Measurements from ENCODE around the gene SIGLEC11. TPM values are rescaled to one million over a fixed set of nuclear protein-coding genes. Genes with fewer than 3 reads are reported as not detected.

Gene SIGLEC11
- total and polyA plus RNA-seq, 12 donors, result 11.2 to 180 (median 50.5) TPM

DNA sequence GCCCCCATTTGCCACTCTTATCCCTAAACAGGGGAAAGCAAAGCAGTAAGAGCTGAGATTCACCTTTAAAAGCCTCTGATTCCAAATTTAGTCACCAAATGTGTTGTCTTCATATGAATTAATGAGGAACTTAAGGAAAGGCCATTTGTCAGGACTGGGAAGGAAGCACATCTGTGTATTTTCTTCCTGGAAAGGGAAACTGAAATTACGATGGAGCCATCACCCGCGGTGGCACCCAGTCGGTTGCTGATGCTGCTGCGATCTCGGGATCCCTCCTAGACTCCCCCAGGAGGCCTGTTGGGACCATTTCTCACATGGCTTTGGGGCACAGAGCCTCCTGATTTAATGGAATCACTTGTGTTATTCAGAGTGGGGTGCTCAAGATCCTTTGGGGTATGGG is 56.8 kb downstream of the SIGLEC11 start:
- intact Hi-C loops (cut with DNase I), result no loop called here
- Histone ChIP-seq H3K36me3 (replicated peaks in 1 of 2) (peaks cover 0 to 22% of the 10 kb centered on the region in 2 donors), H3K27me3 (no peaks in the 10 kb centered on the region), H3K9me3 (replicated peaks in 1 of 3) (no peaks in the 10 kb centered on the region), H3K27ac (no peak overlapping the region), H3K4me3 (no peak overlapping the region), H3K4me1 (replicated peaks in 1 of 2) (no peaks in the 10 kb centered on the region)
- 55 to 69% (median 65%) methylated on average over 6 of the region's 6 CpGs for WGBS, 4 donors
- no peak for TF ChIP-seq POLR2A (IDR thresholded peaks at IDR 0.05)
- TF ChIP-seq, protein P1, sequence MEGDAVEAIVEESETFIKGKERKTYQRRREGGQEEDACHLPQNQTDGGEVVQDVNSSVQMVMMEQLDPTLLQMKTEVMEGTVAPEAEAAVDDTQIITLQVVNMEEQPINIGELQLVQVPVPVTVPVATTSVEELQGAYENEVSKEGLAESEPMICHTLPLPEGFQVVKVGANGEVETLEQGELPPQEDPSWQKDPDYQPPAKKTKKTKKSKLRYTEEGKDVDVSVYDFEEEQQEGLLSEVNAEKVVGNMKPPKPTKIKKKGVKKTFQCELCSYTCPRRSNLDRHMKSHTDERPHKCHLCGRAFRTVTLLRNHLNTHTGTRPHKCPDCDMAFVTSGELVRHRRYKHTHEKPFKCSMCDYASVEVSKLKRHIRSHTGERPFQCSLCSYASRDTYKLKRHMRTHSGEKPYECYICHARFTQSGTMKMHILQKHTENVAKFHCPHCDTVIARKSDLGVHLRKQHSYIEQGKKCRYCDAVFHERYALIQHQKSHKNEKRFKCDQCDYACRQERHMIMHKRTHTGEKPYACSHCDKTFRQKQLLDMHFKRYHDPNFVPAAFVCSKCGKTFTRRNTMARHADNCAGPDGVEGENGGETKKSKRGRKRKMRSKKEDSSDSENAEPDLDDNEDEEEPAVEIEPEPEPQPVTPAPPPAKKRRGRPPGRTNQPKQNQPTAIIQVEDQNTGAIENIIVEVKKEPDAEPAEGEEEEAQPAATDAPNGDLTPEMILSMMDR (IDR thresholded peaks at IDR 0.05), result no peak
- DNase-seq, result no peak

Other genes with a start within 250 kb of the SIGLEC11 start
- gene TSKS, start 197.9 kb downstream of the SIGLEC11 start, total RNA-seq, result under 1 TPM in 5 of 9 donors, not detected in 4; 0.11 to 0.47 (median 0.29) TPM
- 1 to 10 TPM in 1 of 3 donors, under 1 TPM in 1, not detected in 1; 0.94 to 1.7 TPM for gene TSKS, start 197.9 kb downstream of the SIGLEC11 start, polyA plus RNA-seq
- gene AP2A1, start 194.2 kb downstream of the SIGLEC11 start, total RNA-seq, result 100 to 1,000 TPM in 8 of 9 donors, 10 to 100 TPM in 1; 59.8 to 455 (median 262) TPM
- gene AP2A1, start 194.2 kb downstream of the SIGLEC11 start, polyA plus RNA-seq, result 100 to 1,000 TPM in 1 of 3 donors, 10 to 100 TPM in 2; 71.5 to 131 (median 90.3) TPM
- gene FUZ, start 147.9 kb downstream of the SIGLEC11 start, total RNA-seq, result 10 to 100 TPM; 22.0 to 72.5 (median 45.3) TPM
- gene FUZ, start 147.9 kb downstream of the SIGLEC11 start, polyA plus RNA-seq, result 10 to 100 TPM in 2 of 3 donors, 1 to 10 TPM in 1; 7.6 to 62.0 (median 47.7) TPM
- 100 to 1,000 TPM in 5 of 9 donors, 10 to 100 TPM in 4; 36.2 to 211 (median 105) TPM for gene MED25, start 142.9 kb downstream of the SIGLEC11 start, total RNA-seq
- 100 to 1,000 TPM in 2 of 3 donors, 10 to 100 TPM in 1; 71.2 to 457 (median 299) TPM for gene MED25, start 142.9 kb downstream of the SIGLEC11 start, polyA plus RNA-seq
- 100 to 1,000 TPM; 163 to 568 (median 257) TPM for gene PTOV1, start 110.0 kb downstream of the SIGLEC11 start, total RNA-seq
- gene PTOV1, start 110.0 kb downstream of the SIGLEC11 start, polyA plus RNA-seq, result 100 to 1,000 TPM in 2 of 3 donors, 10 to 100 TPM in 1; 78.7 to 620 (median 409) TPM
- 100 to 1,000 TPM in 4 of 9 donors, 10 to 100 TPM in 5; 49.3 to 199 (median 97.7) TPM for gene PNKP, start 93.6 kb downstream of the SIGLEC11 start, total RNA-seq
- gene PNKP, start 93.6 kb downstream of the SIGLEC11 start, polyA plus RNA-seq, result 100 to 1,000 TPM in 2 of 3 donors, 10 to 100 TPM in 1; 40.7 to 344 (median 202) TPM
- gene AKT1S1, start 83.8 kb downstream of the SIGLEC11 start, total RNA-seq, result 10 to 100 TPM; 19.8 to 70.3 (median 36.5) TPM
- 10 to 100 TPM; 66.0 to 89.6 (median 75.8) TPM for gene AKT1S1, start 83.8 kb downstream of the SIGLEC11 start, polyA plus RNA-seq
- gene TBC1D17, start 83.5 kb downstream of the SIGLEC11 start, total RNA-seq, result 100 to 1,000 TPM in 1 of 9 donors, 10 to 100 TPM in 7, 1 to 10 TPM in 1; 5.8 to 103 (median 51.3) TPM
- 100 to 1,000 TPM in 2 of 3 donors, 10 to 100 TPM in 1; 22.4 to 198 (median 113) TPM for gene TBC1D17, start 83.5 kb downstream of the SIGLEC11 start, polyA plus RNA-seq
- gene IL4I1, start 64.3 kb downstream of the SIGLEC11 start, total RNA-seq, result 1 to 10 TPM in 5 of 9 donors, under 1 TPM in 4; 0.18 to 2.1 (median 1.1) TPM
- 1 to 10 TPM in 2 of 3 donors, under 1 TPM in 1; 0.33 to 3.2 (median 2.1) TPM for gene IL4I1, start 64.3 kb downstream of the SIGLEC11 start, polyA plus RNA-seq
- 100 to 1,000 TPM in 1 of 9 donors, 10 to 100 TPM in 8; 14.3 to 103 (median 40.3) TPM for gene ATF5, start 32.0 kb downstream of the SIGLEC11 start, total RNA-seq
- 100 to 1,000 TPM in 1 of 3 donors, 10 to 100 TPM in 2; 67.3 to 114 (median 95.7) TPM for gene ATF5, start 32.0 kb downstream of the SIGLEC11 start, polyA plus RNA-seq
- gene NUP62, start 31.7 kb downstream of the SIGLEC11 start, total RNA-seq, result 10 to 100 TPM; 29.3 to 71.8 (median 55.9) TPM
- 10 to 100 TPM; 26.4 to 47.8 (median 31.9) TPM for gene NUP62, start 31.7 kb downstream of the SIGLEC11 start, polyA plus RNA-seq
- 10 to 100 TPM; 28.1 to 60.3 (median 48.1) TPM for gene VRK3, start 64.2 kb upstream of the SIGLEC11 start, total RNA-seq
- gene VRK3, start 64.2 kb upstream of the SIGLEC11 start, polyA plus RNA-seq, result 10 to 100 TPM; 12.1 to 47.2 (median 26.5) TPM
- gene ZNF473, start 64.8 kb upstream of the SIGLEC11 start, total RNA-seq, result 10 to 100 TPM in 2 of 9 donors, 1 to 10 TPM in 7; 6.0 to 10.7 (median 9.1) TPM
- gene ZNF473, start 64.8 kb upstream of the SIGLEC11 start, polyA plus RNA-seq, result 10 to 100 TPM in 1 of 3 donors, 1 to 10 TPM in 2; 2.7 to 13.2 (median 3.0) TPM
- gene IZUMO2, start 202.1 kb upstream of the SIGLEC11 start, total RNA-seq, result not detected
- gene IZUMO2, start 202.1 kb upstream of the SIGLEC11 start, polyA plus RNA-seq, result not detected
- 1 to 10 TPM in 7 of 9 donors, under 1 TPM in 2; 0.22 to 8.5 (median 2.6) TPM for gene MYH14, start 242.4 kb upstream of the SIGLEC11 start, total RNA-seq
- 1 to 10 TPM in 2 of 3 donors, under 1 TPM in 1; 0.33 to 4.6 (median 3.6) TPM for gene MYH14, start 242.4 kb upstream of the SIGLEC11 start, polyA plus RNA-seq

Measured in adrenal gland (tissue), 12 donors.